ENCODE results near the gene USP44. TPM values are rescaled to one million over a fixed set of nuclear protein-coding genes. Genes with fewer than 3 reads are reported as not detected.

USP44 gene
- total and polyA plus RNA-seq, 10 donors, result 0.88 to 7.2 (median 3.5) TPM

DNA sequence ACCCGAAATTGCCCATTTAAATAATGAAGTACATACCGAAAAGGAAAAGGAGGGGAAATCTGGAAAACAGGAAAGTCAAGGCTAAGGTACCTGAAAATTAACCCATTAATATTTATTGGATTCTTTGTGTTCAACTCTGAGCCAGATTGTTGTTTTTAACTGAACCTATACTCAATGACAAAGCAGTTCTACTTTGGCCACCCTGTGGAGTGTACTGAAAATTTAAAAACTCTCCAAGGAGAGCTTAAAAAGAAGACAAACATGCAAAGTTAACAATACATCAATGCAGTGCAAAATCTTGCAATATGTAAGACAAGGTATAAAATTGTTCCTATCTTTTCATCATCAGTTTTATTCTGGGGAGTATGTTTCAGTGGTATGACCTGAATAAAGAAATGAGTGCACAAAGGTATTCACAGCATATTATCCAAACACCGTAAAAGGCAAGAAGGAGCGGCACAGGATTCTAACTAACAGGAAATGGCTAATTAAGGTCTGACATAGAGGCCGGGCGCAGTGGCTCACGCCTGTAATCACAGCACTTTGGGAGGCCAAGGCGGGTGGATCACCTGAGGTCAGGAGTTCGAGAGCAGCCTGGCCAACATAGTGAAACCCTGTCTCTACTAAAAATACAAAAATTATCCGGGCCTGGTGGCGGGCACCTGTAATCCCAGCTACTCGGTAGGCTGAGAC, 1.7 kb downstream of the USP44 start:
- peaks cover 0 to 33% (median 10%) of the 10 kb centered on the region in 7 donors for H3K27me3 ChIP-seq (replicated peaks in 1 of 7)
- intact Hi-C loops (cut with DNase I; ENCODE audit: low total_unique reads), result no loop called here
- no peak for TF ChIP-seq POLR2A (IDR thresholded peaks at IDR 0.05)
- TF ChIP-seq, protein P1, sequence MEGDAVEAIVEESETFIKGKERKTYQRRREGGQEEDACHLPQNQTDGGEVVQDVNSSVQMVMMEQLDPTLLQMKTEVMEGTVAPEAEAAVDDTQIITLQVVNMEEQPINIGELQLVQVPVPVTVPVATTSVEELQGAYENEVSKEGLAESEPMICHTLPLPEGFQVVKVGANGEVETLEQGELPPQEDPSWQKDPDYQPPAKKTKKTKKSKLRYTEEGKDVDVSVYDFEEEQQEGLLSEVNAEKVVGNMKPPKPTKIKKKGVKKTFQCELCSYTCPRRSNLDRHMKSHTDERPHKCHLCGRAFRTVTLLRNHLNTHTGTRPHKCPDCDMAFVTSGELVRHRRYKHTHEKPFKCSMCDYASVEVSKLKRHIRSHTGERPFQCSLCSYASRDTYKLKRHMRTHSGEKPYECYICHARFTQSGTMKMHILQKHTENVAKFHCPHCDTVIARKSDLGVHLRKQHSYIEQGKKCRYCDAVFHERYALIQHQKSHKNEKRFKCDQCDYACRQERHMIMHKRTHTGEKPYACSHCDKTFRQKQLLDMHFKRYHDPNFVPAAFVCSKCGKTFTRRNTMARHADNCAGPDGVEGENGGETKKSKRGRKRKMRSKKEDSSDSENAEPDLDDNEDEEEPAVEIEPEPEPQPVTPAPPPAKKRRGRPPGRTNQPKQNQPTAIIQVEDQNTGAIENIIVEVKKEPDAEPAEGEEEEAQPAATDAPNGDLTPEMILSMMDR (IDR thresholded peaks at IDR 0.05 in 8 of 11, conservative IDR thresholded peaks at IDR 0.05 in 3 of 11), result no peak
- no peak for TF ChIP-seq POLR2AphosphoS5 (IDR thresholded peaks at IDR 0.05)
- peak overlapping the region in 6 of 8 donors; percentile 72 to 97 (median 79) for H3K4me3 ChIP-seq
- H3K27ac ChIP-seq, result peak overlapping the region in 5 of 8 donors; percentile 66 to 85 (median 81)
- peaks cover 0 to 25% (median 15%) of the 10 kb centered on the region in 6 donors for H3K4me1 ChIP-seq
- 70 to 76% (median 75%) methylated on average over 12 of the region's 12 CpGs for WGBS, 5 donors
- DNase-seq, result no peak
- no peaks in the 10 kb centered on the region for H3K36me3 ChIP-seq
- H3K9me3 ChIP-seq, result peaks cover 0 to 8% (median 0%) of the 10 kb centered on the region in 8 donors

DNA sequence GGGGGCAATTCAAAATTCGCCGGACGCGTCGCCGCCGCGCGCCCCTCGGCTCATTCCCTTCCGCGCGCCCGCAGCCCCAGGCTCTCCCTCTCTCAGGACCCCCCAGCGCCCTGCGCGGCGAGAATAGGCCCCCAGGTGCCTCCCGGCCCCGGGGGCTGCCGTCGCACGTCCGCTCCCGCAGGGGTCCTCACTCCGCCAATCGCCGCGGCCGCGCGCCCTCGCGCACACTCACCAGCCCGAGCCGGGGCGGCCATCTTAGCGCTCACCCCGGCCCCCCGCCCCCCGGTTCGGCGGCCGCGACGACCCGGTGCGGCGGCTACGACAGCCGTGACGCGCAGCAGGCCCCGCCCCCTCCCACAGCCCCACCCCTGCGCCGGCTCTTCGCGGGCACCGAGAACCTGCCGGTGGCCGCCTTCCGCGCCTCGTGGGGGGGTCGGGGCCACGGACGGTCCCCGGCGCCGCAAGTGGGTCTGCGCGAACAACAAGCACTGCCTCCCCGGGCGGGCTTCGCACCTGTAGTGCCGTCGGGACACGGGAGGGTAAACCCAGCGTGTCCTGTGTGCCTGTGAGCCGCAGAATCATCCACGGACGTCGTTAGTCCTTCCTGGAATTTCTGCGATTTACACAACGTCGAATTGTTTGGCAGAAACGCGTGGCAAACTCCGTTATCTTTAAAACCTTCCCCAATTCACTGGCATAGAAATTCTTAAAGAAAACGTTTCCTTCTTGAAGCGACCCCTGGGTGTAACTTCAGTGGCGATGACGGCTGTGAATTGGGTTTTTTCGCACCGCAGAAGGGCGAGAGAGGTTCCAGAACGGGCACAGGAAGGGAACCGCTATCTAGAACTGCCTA, 2.5 kb downstream of the USP44 start:
- peaks cover 0 to 8% (median 0%) of the 10 kb centered on the region in 8 donors for H3K9me3 ChIP-seq
- peak; percentile 89 for DNase-seq
- 4 to 11% (median 7%) methylated on average over 27 to 98 of the region's 98 CpGs for WGBS, 5 donors
- intact Hi-C loops (cut with DNase I; ENCODE audit: low total_unique reads), result no loop called here
- H3K36me3 ChIP-seq, result no peaks in the 10 kb centered on the region
- peaks cover 0 to 25% (median 15%) of the 10 kb centered on the region in 6 donors for H3K4me1 ChIP-seq
- peak overlapping the region; percentile 55 to 97 (median 77) for H3K4me3 ChIP-seq
- H3K27ac ChIP-seq, result peak overlapping the region; percentile 51 to 85 (median 73)
- TF ChIP-seq, protein P1 (IDR thresholded peaks at IDR 0.05 in 8 of 11, conservative IDR thresholded peaks at IDR 0.05 in 3 of 11), result no peak
- peak; percentile 65 to 77 (median 71) for TF ChIP-seq POLR2AphosphoS5 (IDR thresholded peaks at IDR 0.05)
- peak in 1 of 3 donors; percentile 6 for TF ChIP-seq POLR2A (IDR thresholded peaks at IDR 0.05)
- peaks cover 0 to 33% (median 10%) of the 10 kb centered on the region in 7 donors for H3K27me3 ChIP-seq (replicated peaks in 1 of 7)

DNA sequence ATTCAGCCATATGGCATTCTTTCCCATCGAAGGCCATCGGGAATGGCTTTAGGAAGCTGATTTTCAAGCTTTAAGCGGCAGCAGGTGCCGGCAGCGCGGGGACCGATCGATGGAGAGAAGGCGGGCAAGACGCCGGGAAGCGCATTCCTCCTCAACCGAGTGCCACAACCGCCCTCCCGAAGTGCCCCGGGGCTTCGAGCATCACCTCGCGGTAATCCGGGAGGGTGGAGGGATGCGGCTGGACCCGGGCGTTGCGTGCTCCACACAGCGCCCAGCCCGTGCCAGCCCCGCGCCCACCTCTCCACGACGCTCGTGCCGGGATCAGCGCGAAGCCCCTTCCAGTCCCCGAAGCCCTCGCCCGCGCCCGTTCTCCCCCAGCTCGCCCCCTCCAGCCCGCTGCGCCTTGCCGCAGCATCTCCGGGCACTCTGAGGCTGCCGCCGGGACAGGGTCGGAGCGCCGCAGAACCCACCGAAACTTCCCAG, 3.2 kb downstream of the USP44 start:
- 1 to 3% (median 1%) methylated on average over 12 to 50 of the region's 50 CpGs for WGBS, 5 donors
- H3K27me3 ChIP-seq (replicated peaks in 1 of 7), result peaks cover 0 to 33% (median 10%) of the 10 kb centered on the region in 7 donors

More for the DNA sequence above, 3.2 kb downstream of the USP44 start:
- peak overlapping the region; percentile 51 to 85 (median 73) for H3K27ac ChIP-seq
- no peaks in the 10 kb centered on the region for H3K36me3 ChIP-seq
- H3K4me1 ChIP-seq, result peaks cover 0 to 25% (median 15%) of the 10 kb centered on the region in 6 donors
- peak; percentile 83 for DNase-seq
- peaks cover 0 to 8% (median 0%) of the 10 kb centered on the region in 8 donors for H3K9me3 ChIP-seq
- TF ChIP-seq POLR2AphosphoS5 (IDR thresholded peaks at IDR 0.05) (no peak), POLR2A (IDR thresholded peaks at IDR 0.05) (no peak)
- TF ChIP-seq, protein P1 (IDR thresholded peaks at IDR 0.05 in 8 of 11, conservative IDR thresholded peaks at IDR 0.05 in 3 of 11), result no peak
- intact Hi-C loops (cut with DNase I; ENCODE audit: low total_unique reads), result no loop called here
- peak overlapping the region; percentile 55 to 97 (median 77) for H3K4me3 ChIP-seq

All from spleen (tissue), 11 donors.